DND-41 (cell line): ENCODE data around the gene CENPB.
A peak's percentile ranks its signal among the peaks of the same experiment; 100 is the strongest.

ENCODE experiments used
- ATAC-seq: fragments of 200-7000 bp; cut with Tn5 transposase; 3 replicates; pipeline ENCODE4 v1.9.1; 2021; ENCODE audit warnings: low read depth; ENCODE audit not compliant: insufficient read depth
- DNase-seq: peaks from one replicate; pipeline ENCODE4 v3.0.0-alpha.2; 2020
- H2AFZ ChIP-seq: 2 replicates; pipeline ENCODE4 v1.6.0; 2012; ENCODE audit warnings: low read depth, low read length
- H3K27ac ChIP-seq: 2 replicates; pipeline ENCODE4 v1.5.1; 2012; ENCODE audit warnings: low read length, inconsistent platforms
- H3K27me3 ChIP-seq: fragments of 200-600 bp; sonication (generic); 2 replicates; pipeline ENCODE4 v1.6.0; 2012; ENCODE audit warnings: low read length, mild to moderate bottlenecking, inconsistent platforms; ENCODE audit not compliant: insufficient read depth, poor library complexity
- H3K36me3 ChIP-seq: 2 replicates; pipeline ENCODE4 v1.5.1; 2012; ENCODE audit warnings: low read length, inconsistent platforms; ENCODE audit not compliant: insufficient read depth
- H3K4me1 ChIP-seq: 2 replicates; pipeline ENCODE4 v1.5.1; 2012; ENCODE audit warnings: mild to moderate bottlenecking, low read length; ENCODE audit not compliant: insufficient read depth
- H3K4me2 ChIP-seq: 2 replicates; pipeline ENCODE4 v1.6.0; 2012; ENCODE audit warnings: mild to moderate bottlenecking, moderate library complexity, low read length, inconsistent platforms; ENCODE audit not compliant: insufficient read depth
- H3K4me3 ChIP-seq, 2 experiments: fragments of 200-600 bp in 1 of 2; shearing (Covaris generic) in 1 of 2; 2 replicates each; pipeline ENCODE4 v1.5.1; 2012 to 2016; ENCODE audit warnings: inconsistent platforms in 2 of 2, low read length in 2 of 2, mild to moderate bottlenecking in 2 of 2, low read depth in 1 of 2, moderate library complexity in 1 of 2
- H3K79me2 ChIP-seq: 2 replicates; pipeline ENCODE4 v1.6.0; 2012; ENCODE audit warnings: low read length, inconsistent platforms; ENCODE audit not compliant: insufficient read depth
- H3K9ac ChIP-seq: 2 replicates; pipeline ENCODE4 v1.6.0; 2012; ENCODE audit warnings: low read depth, mild to moderate bottlenecking, inconsistent platforms, low read length, moderate library complexity
- H3K9me3 ChIP-seq: 2 replicates; pipeline ENCODE4 v1.5.1; 2012; ENCODE audit warnings: low read length, moderate library complexity, mild to moderate bottlenecking, inconsistent platforms; ENCODE audit not compliant: insufficient read depth, severe bottlenecking
- H4K20me1 ChIP-seq: 2 replicates; pipeline ENCODE4 v1.6.0; 2012; ENCODE audit warnings: low read length; ENCODE audit not compliant: insufficient read depth
- CTCF ChIP-seq: IDR thresholded peaks from 2 replicates; pipeline ENCODE4 v1.5.1; 2012; ENCODE audit warnings: borderline replicate concordance, low read length, moderate library complexity, mild to moderate bottlenecking; ENCODE audit not compliant: poor library complexity, severe bottlenecking; ENCODE audit errors: extremely low read depth
- EZH2 ChIP-seq: IDR thresholded peaks from 3 replicates; pipeline ENCODE4 v1.6.1; 2012; ENCODE audit warnings: borderline replicate concordance, low read depth, mild to moderate bottlenecking, moderate library complexity, low read length, inconsistent platforms; ENCODE audit not compliant: severe bottlenecking

The CENPB gene

GRCh38 chr20:3800256-3800877, 13.8 kb upstream of the CENPB start:
- Histone ChIP-seq H3K9me3 (no peaks in the 10 kb centered on the region), H4K20me1 (peaks cover 29% of the 10 kb centered on the region), H3K27me3 (no peaks in the 10 kb centered on the region), H3K27ac (peak overlapping the region; percentile 79), H3K36me3 (peaks cover 89% of the 10 kb centered on the region), H3K9ac (peak overlapping the region; percentile 38; the same call in 1 of the 2 replicates), H3K4me1 (peaks cover 48% of the 10 kb centered on the region), H3K4me2 (no peak overlapping the region), H3K4me3 (no peak overlapping the region), H3K79me2 (peaks cover 47% of the 10 kb centered on the region), H2AFZ (no peak overlapping the region)
- ATAC-seq (no peak), DNase-seq (no peak)
- TF ChIP-seq CTCF: no peak
- no peak for TF ChIP-seq EZH2

GRCh38 chr20:3798908-3799248, 12.3 kb upstream of the CENPB start:
- Histone ChIP-seq H3K4me1 (peaks cover 61% of the 10 kb centered on the region), H3K4me3 (peak overlapping the region in 1 of 2 experiments; percentile 31; a peak in 2 of 4 replicates), H3K9ac (peak overlapping the region; percentile 38), H3K9me3 (no peaks in the 10 kb centered on the region), H4K20me1 (peaks cover 23% of the 10 kb centered on the region), H2AFZ (no peak overlapping the region), H3K36me3 (peaks cover 74% of the 10 kb centered on the region), H3K27me3 (no peaks in the 10 kb centered on the region), H3K4me2 (peak overlapping the region; percentile 84), H3K27ac (peak overlapping the region; percentile 79), H3K79me2 (peaks cover 58% of the 10 kb centered on the region)
- no peak for TF ChIP-seq EZH2
- no peak for TF ChIP-seq CTCF
- DNase-seq (no peak), ATAC-seq (no peak; the same call in 2 of the 3 replicates)

- H2AFZ ChIP-seq: no peak overlapping the region
- no peak for DNase-seq
- H3K27me3 ChIP-seq: no peaks in the 10 kb centered on the region
- H3K36me3 ChIP-seq: peaks cover 69% of the 10 kb centered on the region
- H3K9me3 ChIP-seq: no peaks in the 10 kb centered on the region
- ATAC-seq: no peak
- peak overlapping the region; percentile 38 for H3K9ac ChIP-seq
- H4K20me1 ChIP-seq: peaks cover 23% of the 10 kb centered on the region
- H3K27ac ChIP-seq: peak overlapping the region; percentile 79
- H3K4me2 ChIP-seq: peak overlapping the region; percentile 84
- TF ChIP-seq CTCF: no peak
- TF ChIP-seq EZH2: no peak
- H3K4me1 ChIP-seq: peaks cover 61% of the 10 kb centered on the region
- no peak overlapping the region for H3K4me3 ChIP-seq
- H3K79me2 ChIP-seq: peaks cover 58% of the 10 kb centered on the region
These were observed 11.8 kb upstream of the CENPB start for GRCh38 chr20:3798373-3798768.
